Testis (tissue), 3 donors: ENCODE measurements around the gene CALML5. TPM values are rescaled to one million over a fixed set of nuclear protein-coding genes. Genes with fewer than 3 reads are reported as not detected.

Experiments
- DNase-seq: peaks from one replicate; pipeline ENCODE4 v3.0.0-alpha.2; 2019
- H3K27ac ChIP-seq, 2 donors: fragments of 200-600 bp; sonication (generic); one replicate each; pipeline ENCODE4 v1.5.1; 2019
- H3K27me3 ChIP-seq: fragments of 200-600 bp; sonication (generic); one replicate; pipeline ENCODE4 v1.5.1; 2019
- H3K36me3 ChIP-seq: fragments of 200-600 bp; sonication (generic); one replicate; pipeline ENCODE4 v1.5.1; 2017; ENCODE audit warnings: low read depth; ENCODE audit errors: missing control alignments
- H3K4me1 ChIP-seq: fragments of 200-600 bp; sonication (generic); one replicate; pipeline ENCODE4 v1.5.1; 2019
- H3K4me3 ChIP-seq, 2 donors: fragments of 200-600 bp; sonication (generic); one replicate each; pipeline ENCODE4 v1.5.1; 2017 to 2019
- H3K9me3 ChIP-seq: fragments of 200-600 bp; sonication (generic); one replicate; pipeline ENCODE4 v1.5.1; 2017
- CTCF ChIP-seq, 3 experiments: fragments of 450-650 bp in 2 of 3; fragments of 200-600 bp in 1 of 3; sonication (generic) in 1 of 3; IDR thresholded peaks; one replicate each; pipeline ENCODE4 v1.5.1; 2016 to 2019; ENCODE audit warnings: antibody characterized with exemption in 3 of 3, mild to moderate bottlenecking in 2 of 3, moderate library complexity in 1 of 3
- POLR2A ChIP-seq: fragments of 450-650 bp; IDR thresholded peaks from one replicate; pipeline ENCODE4 v1.6.1; 2017; ENCODE audit warnings: antibody characterized with exemption, mild to moderate bottlenecking, moderate library complexity
- WGBS, 2 donors: methylation state at CpG; one replicate each; pipeline ENCODE4 v1.1.5; 2018; 5-methylcytosine and 5-hydroxymethylcytosine counted together
- intact Hi-C: fragments of 100-400 bp; cut with DNase I; formaldehyde crosslinking; loops from one replicate; pipeline ENCODE4 v1.15.1; 2023; ENCODE audit warnings: low total_unique reads
- polyA plus RNA-seq: library from polyadenylated mRNA; stranded (reverse); fragments of 350-450 nt; fragmentation: Illumina TruSeq; extraction: RNeasy Lipid Tissue Mini Kit (QIAGEN cat#74804); gene quantifications from one replicate; pipeline ENCODE4 v1.2.3, GENCODE V29; 2014; ENCODE audit warnings: low read depth, low replicate concordance; ENCODE audit not compliant: insufficient read depth
- total RNA-seq, 2 donors: library from RNA; depleted of rRNA; stranded (reverse); fragments of >200 nt; gene quantifications; one replicate each; pipeline ENCODE4 v1.2.3, GENCODE V29; 2016

CALML5 gene
- total and polyA plus RNA-seq, 3 donors from 2014 or later = 0.50 TPM; not detected in 2

GRCh38 chr10:5509691-5510090 is 10.3 kb upstream of the CALML5 start:
- DNase-seq = no peak
- TF ChIP-seq POLR2A = no peak
- no peak for TF ChIP-seq CTCF (IDR thresholded peaks at IDR 0.05)
- Histone ChIP-seq H3K4me3 (no peak overlapping the region), H3K27ac (no peak overlapping the region), H3K4me1 (peaks cover 6% of the 10 kb centered on the region), H3K36me3 (no peaks in the 10 kb centered on the region), H3K9me3 (no peaks in the 10 kb centered on the region), H3K27me3 (no peaks in the 10 kb centered on the region)
- WGBS, 2 donors = 79 to 89% methylated on average over 11 of the region's 11 CpGs
- intact Hi-C loops = no loop called here

- peaks cover 6% of the 10 kb centered on the region for H3K4me1 ChIP-seq
- WGBS, 2 donors = 97 to 99% methylated on average over 9 of the region's 9 CpGs
- no peak overlapping the region for H3K27ac ChIP-seq
- TF ChIP-seq POLR2A (no peak), CTCF (IDR thresholded peaks at IDR 0.05) (no peak)
- H3K36me3 ChIP-seq = no peaks in the 10 kb centered on the region
- no peaks in the 10 kb centered on the region for H3K9me3 ChIP-seq
- intact Hi-C loops = no loop called here
- no peak for DNase-seq
- H3K27me3 ChIP-seq = no peaks in the 10 kb centered on the region
- H3K4me3 ChIP-seq = no peak overlapping the region
Observed at GRCh38 chr10:5509236-5509635, 9.9 kb upstream of the CALML5 start.

- TF ChIP-seq CTCF (IDR thresholded peaks at IDR 0.05) (no peak), POLR2A (no peak)
- intact Hi-C loops = no loop called here
- Histone ChIP-seq H3K4me1 (peaks cover 6% of the 10 kb centered on the region), H3K4me3 (no peak overlapping the region), H3K36me3 (no peaks in the 10 kb centered on the region), H3K9me3 (no peaks in the 10 kb centered on the region), H3K27ac (no peak overlapping the region), H3K27me3 (no peaks in the 10 kb centered on the region)
- no peak for DNase-seq
- WGBS, 2 donors = 78 to 93% methylated on average over 6 of the region's 6 CpGs
Observed at GRCh38 chr10:5508786-5509185, 9.4 kb upstream of the CALML5 start.

- no peak overlapping the region for H3K27ac ChIP-seq
- H3K9me3 ChIP-seq = no peaks in the 10 kb centered on the region
- no peak for DNase-seq
- no peaks in the 10 kb centered on the region for H3K36me3 ChIP-seq
- no peak for TF ChIP-seq POLR2A
- TF ChIP-seq CTCF (IDR thresholded peaks at IDR 0.05) = no peak
- intact Hi-C loops = no loop called here
- WGBS, 2 donors = 91 to 94% methylated on average over 18 of the region's 18 CpGs
- peaks cover 5% of the 10 kb centered on the region for H3K4me1 ChIP-seq
- no peaks in the 10 kb centered on the region for H3K27me3 ChIP-seq
- no peak overlapping the region for H3K4me3 ChIP-seq
Observed at GRCh38 chr10:5508161-5508604, 8.8 kb upstream of the CALML5 start.

GRCh38 chr10:5507649-5508131 is 8.3 kb upstream of the CALML5 start:
- DNase-seq = no peak
- Histone ChIP-seq H3K27me3 (no peaks in the 10 kb centered on the region), H3K4me1 (no peaks in the 10 kb centered on the region), H3K36me3 (no peaks in the 10 kb centered on the region), H3K9me3 (no peaks in the 10 kb centered on the region), H3K27ac (no peak overlapping the region), H3K4me3 (no peak overlapping the region)
- WGBS, 2 donors = 92 to 99% methylated on average over 11 to 14 of the region's 14 CpGs
- no peak for TF ChIP-seq POLR2A
- no peak for TF ChIP-seq CTCF (IDR thresholded peaks at IDR 0.05)
- intact Hi-C loops = no loop called here
